MM.1S (cell line): Measurements from ENCODE around the gene FHIT.

Source experiments
- DNase-seq: peaks from one replicate; pipeline ENCODE4 v3.0.0-alpha.2; 2015
- H2AFZ ChIP-seq: fragments of 300-600 bp; sonication (generic); 2 replicates; pipeline ENCODE4 v1.6.0; 2016; ENCODE audit warnings: antibody characterized with exemption, low read length
- H3F3A ChIP-seq: fragments of 300-600 bp; sonication (generic); 2 replicates; pipeline ENCODE4 v1.6.1; 2016; ENCODE audit warnings: mild to moderate bottlenecking, antibody characterized with exemption, low read length, moderate library complexity, mixed read lengths; ENCODE audit not compliant: insufficient read depth
- H3K27ac ChIP-seq: fragments of 300-600 bp; sonication (generic); 2 replicates; pipeline ENCODE4 v1.5.1; 2016; ENCODE audit warnings: mild to moderate bottlenecking, low read length
- H3K27me3 ChIP-seq: fragments of 300-600 bp; sonication (generic); replicated peaks from 2 replicates; pipeline ENCODE4 v1.6.0; 2016; ENCODE audit warnings: low read length; ENCODE audit not compliant: insufficient read depth
- H3K36me3 ChIP-seq: fragments of 300-600 bp; sonication (generic); replicated peaks from 2 replicates; pipeline ENCODE4 v1.6.1; 2016; ENCODE audit warnings: mild to moderate bottlenecking, low read length, mixed read lengths; ENCODE audit not compliant: insufficient read depth
- H3K4me1 ChIP-seq: fragments of 300-600 bp; sonication (generic); 2 replicates; pipeline ENCODE4 v1.6.1; 2016; ENCODE audit warnings: low read length, mixed read lengths
- H3K4me2 ChIP-seq: fragments of 300-600 bp; sonication (generic); 2 replicates; pipeline ENCODE4 v1.6.0; 2016; ENCODE audit warnings: low read depth, low read length
- H3K4me3 ChIP-seq: fragments of 300-600 bp; sonication (generic); 2 replicates; pipeline ENCODE4 v1.5.1; 2016; ENCODE audit warnings: low read length, mixed read lengths
- H3K79me2 ChIP-seq: fragments of 300-600 bp; sonication (generic); 2 replicates; pipeline ENCODE4 v1.6.1; 2016; ENCODE audit warnings: mixed run types, low read length, mixed read lengths
- H3K9ac ChIP-seq: fragments of 300-600 bp; sonication (generic); 2 replicates; pipeline ENCODE4 v1.6.1; 2016; ENCODE audit warnings: low read length, mixed read lengths
- H3K9me2 ChIP-seq: fragments of 300-600 bp; sonication (generic); replicated peaks from 2 replicates; pipeline ENCODE4 v1.6.1; 2016; ENCODE audit warnings: mild to moderate bottlenecking, low read length, mixed read lengths; ENCODE audit not compliant: insufficient read depth
- H3K9me3 ChIP-seq: fragments of 300-600 bp; sonication (generic); replicated peaks from 2 replicates; pipeline ENCODE4 v1.6.1; 2016; ENCODE audit warnings: mild to moderate bottlenecking, low read length, mixed read lengths; ENCODE audit not compliant: insufficient read depth
- H4K20me1 ChIP-seq: fragments of 300-600 bp; sonication (generic); 2 replicates; pipeline ENCODE4 v1.6.1; 2016; ENCODE audit warnings: mild to moderate bottlenecking, low read length, moderate library complexity, mixed read lengths; ENCODE audit not compliant: insufficient read depth
- CTCF ChIP-seq: fragments of 300-600 bp; sonication (generic); IDR thresholded peaks from 2 replicates; pipeline ENCODE4 v1.5.1; 2016; ENCODE audit warnings: antibody characterized with exemption, low read length, mixed read lengths
- EZH2 ChIP-seq: fragments of 300-600 bp; sonication (generic); optimal IDR thresholded peaks from 2 replicates; pipeline ENCODE3; 2017; ENCODE audit warnings: low read depth, mild to moderate bottlenecking, antibody characterized with exemption, low read length, mixed read lengths
- EZH2phosphoT487 ChIP-seq: fragments of 300-600 bp; sonication (generic); IDR thresholded peaks from 2 replicates; pipeline ENCODE4 v1.6.1; 2018; ENCODE audit warnings: antibody characterized with exemption, low read length

Gene FHIT

GRCh38 chr3:60160822-60161748, 1090.2 kb downstream of the FHIT start:
- no peak overlapping the region for H3K9ac ChIP-seq
- no peak overlapping the region for H2AFZ ChIP-seq
- TF ChIP-seq CTCF = no peak
- TF ChIP-seq EZH2phosphoT487 = no peak
- no peak for TF ChIP-seq EZH2
- H3K27ac ChIP-seq = no peak overlapping the region
- H3K9me2 ChIP-seq = no peaks in the 10 kb centered on the region
- H3K27me3 ChIP-seq = no peaks in the 10 kb centered on the region
- no peaks in the 10 kb centered on the region for H3F3A ChIP-seq
- H4K20me1 ChIP-seq = no peaks in the 10 kb centered on the region
- H3K4me3 ChIP-seq = no peak overlapping the region
- H3K36me3 ChIP-seq = no peaks in the 10 kb centered on the region
- H3K9me3 ChIP-seq = no peaks in the 10 kb centered on the region
- DNase-seq = no peak
- no peaks in the 10 kb centered on the region for H3K4me1 ChIP-seq
- no peaks in the 10 kb centered on the region for H3K79me2 ChIP-seq
- H3K4me2 ChIP-seq = no peak overlapping the region

- Histone ChIP-seq H2AFZ (no peak overlapping the region), H3K79me2 (no peaks in the 10 kb centered on the region), H3K9ac (no peak overlapping the region), H3K4me1 (no peaks in the 10 kb centered on the region), H3K27ac (no peak overlapping the region), H3K27me3 (no peaks in the 10 kb centered on the region), H3K4me3 (no peak overlapping the region), H3F3A (no peaks in the 10 kb centered on the region), H3K36me3 (no peaks in the 10 kb centered on the region), H3K9me2 (no peaks in the 10 kb centered on the region), H4K20me1 (no peaks in the 10 kb centered on the region), H3K4me2 (no peak overlapping the region), H3K9me3 (no peaks in the 10 kb centered on the region)
- no peak for DNase-seq
- no peak for TF ChIP-seq CTCF
- TF ChIP-seq EZH2 = no peak
These were observed 1091.0 kb downstream of the FHIT start for GRCh38 chr3:60160111-60160821.

GRCh38 chr3:60158035-60158434, 1093.2 kb downstream of the FHIT start:
- H3K9me2 ChIP-seq = no peaks in the 10 kb centered on the region
- H2AFZ ChIP-seq = no peak overlapping the region
- no peak for DNase-seq
- no peaks in the 10 kb centered on the region for H3K79me2 ChIP-seq
- no peaks in the 10 kb centered on the region for H3K4me1 ChIP-seq
- no peaks in the 10 kb centered on the region for H4K20me1 ChIP-seq
- H3K4me3 ChIP-seq = no peak overlapping the region
- H3K9ac ChIP-seq = no peak overlapping the region
- TF ChIP-seq EZH2 (no peak), EZH2phosphoT487 (no peak), CTCF (no peak)
- no peaks in the 10 kb centered on the region for H3K9me3 ChIP-seq
- no peaks in the 10 kb centered on the region for H3F3A ChIP-seq
- no peak overlapping the region for H3K4me2 ChIP-seq
- no peaks in the 10 kb centered on the region for H3K27me3 ChIP-seq
- no peak overlapping the region for H3K27ac ChIP-seq
- no peaks in the 10 kb centered on the region for H3K36me3 ChIP-seq
